NCI-H82 (cell line): Measurements from ENCODE around the gene MLXIP.
"Not testable (repeated sequence)": the region's sequence is repeated elsewhere in the genome, so short reads cannot be mapped to it uniquely, and the experiment has no call there.

Source experiments
- DNase-seq: peaks from one replicate; lab custom pipeline; 2025; lab: John Stamatoyannopoulos, UW

Gene MLXIP

GRCh38 chr12:122150127-122150681 lies 71.6 kb downstream of the MLXIP start:
- DNase-seq = peak; percentile 46

DNA sequence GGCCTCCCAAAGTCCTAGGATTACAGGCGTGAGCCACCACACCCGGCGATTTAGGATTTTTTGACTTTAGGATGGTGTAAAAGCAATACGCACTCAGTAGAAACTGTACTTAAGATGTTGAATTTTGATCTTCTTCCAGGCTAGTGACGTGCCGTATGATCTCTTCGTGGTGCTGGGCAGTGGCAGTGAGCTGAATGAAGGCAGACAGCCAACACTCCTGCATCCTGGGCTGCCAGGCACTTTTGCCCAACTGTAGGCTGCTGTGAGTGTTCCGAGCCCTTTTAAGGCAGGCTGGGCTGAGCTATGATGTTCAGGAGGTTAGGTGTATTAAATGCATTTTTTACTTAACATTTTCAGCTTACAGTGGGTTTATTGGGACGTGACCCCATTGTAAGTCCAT lies 74.2 kb downstream of the MLXIP start:
- no peak for DNase-seq

DNA sequence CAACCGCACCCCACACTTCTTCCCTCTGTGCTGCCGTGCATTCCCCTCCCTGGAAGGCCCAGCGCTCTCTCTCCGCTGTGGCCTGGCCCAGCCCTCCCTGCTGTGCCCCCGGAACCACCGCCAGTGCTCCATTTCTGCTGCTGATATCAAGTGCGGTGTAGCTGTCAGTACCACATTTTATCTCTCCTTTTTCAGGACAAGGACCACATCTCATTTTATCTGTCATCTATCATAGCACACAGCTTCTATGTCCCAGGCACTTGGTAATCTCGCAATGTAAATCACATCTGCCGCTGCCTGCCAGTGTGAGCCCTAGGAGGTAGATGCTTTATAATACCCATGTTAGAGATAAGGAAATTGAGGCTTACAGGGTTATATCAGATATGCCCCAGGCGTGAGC lies 77.1 kb downstream of the MLXIP start:
- DNase-seq = no peak

GRCh38 chr12:122158700-122159285 lies 80.2 kb downstream of the MLXIP start:
- DNase-seq = no peak

DNA sequence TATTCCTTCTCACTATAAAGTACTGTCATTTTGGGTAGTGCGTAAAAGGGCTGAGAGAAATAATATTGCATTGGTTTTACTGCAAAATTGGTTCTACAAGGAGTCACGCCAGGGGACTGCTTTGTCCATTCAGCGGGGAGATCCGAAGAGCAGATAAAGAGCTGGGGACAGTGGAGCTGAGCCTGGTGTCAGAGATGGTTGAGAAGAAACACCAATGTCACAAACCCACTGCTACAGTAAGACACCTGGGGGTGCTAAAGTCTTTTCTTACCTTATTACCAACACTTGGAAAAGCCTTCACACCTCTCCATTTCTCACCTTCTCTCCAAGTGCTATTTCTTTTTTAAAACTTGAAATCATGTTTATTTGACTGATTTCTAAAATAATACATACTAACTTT lies 81.3 kb downstream of the MLXIP start:
- peak; percentile 39 for DNase-seq

DNA sequence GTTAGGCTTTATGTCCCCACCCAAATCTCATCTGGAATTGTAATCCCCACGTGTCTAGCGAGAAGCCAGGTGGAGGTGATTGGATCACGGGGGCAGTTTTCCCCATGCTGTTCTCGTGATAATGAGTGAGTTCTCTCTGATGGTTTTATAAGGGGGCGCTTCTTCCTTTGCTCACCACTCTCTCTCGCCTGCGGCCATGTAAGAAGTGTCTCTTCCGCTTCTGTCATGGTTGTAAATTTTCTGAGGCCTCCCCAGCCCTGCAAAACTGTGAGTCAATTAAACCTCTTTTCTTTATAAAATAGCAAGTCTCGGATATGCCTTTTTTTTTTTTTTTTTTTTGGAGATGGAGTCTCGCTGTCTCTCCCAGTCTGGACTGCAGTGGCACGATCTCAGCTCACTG lies 82.2 kb downstream of the MLXIP start:
- DNase-seq = peak; percentile 29

DNA sequence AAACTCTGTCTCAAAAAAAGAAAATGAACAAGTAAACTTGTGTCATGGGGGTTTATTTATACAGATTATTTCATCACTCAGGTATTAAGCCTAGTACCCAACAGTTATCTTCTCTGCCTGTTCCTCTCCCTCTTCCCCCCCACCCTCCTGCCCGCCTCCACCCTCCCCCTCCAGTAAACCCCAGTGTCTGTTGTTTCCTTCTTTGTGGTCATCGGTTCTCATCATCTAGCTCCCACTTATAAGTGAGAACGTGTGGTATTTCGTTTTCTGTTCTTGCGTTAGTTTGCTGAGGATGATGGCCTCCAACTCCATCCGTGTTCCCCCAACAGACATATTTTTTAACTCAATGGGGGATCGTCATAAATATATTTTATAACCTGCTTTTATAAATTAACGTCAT lies 83.1 kb downstream of the MLXIP start:
- DNase-seq = no peak

- no peak for DNase-seq
These were observed 84.4 kb downstream of the MLXIP start for GRCh38 chr12:122162976-122163375.

GRCh38 chr12:122166422-122167349 lies 88.1 kb downstream of the MLXIP start:
- peak; percentile 96 for DNase-seq

GRCh38 chr12:122167356-122167925 lies 88.9 kb downstream of the MLXIP start:
- DNase-seq = no peak

DNA sequence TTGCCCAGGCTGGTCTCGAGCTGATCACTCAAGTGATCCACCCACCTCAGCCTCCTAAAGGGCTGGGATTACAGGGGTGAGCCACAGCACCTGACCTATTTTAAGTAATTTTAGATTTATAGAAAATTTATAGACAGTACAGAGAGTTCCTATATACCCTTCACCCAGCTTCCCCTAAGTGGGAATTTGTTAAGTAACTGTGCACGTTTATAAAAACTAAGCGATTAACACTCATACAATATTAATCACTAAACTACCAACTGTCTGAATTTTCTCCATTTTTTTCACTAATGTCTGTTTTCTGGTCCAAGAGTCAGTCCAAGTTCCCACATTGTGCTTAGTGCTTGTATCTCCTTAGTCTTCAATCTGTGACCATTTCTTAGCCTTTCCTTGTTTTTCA lies 89.9 kb downstream of the MLXIP start:
- no peak for DNase-seq

- no peak for DNase-seq
These were observed 92.8 kb downstream of the MLXIP start for GRCh38 chr12:122171399-122171798.

- no peak for DNase-seq
These were observed 93.8 kb downstream of the MLXIP start for GRCh38 chr12:122172262-122172939.

DNA sequence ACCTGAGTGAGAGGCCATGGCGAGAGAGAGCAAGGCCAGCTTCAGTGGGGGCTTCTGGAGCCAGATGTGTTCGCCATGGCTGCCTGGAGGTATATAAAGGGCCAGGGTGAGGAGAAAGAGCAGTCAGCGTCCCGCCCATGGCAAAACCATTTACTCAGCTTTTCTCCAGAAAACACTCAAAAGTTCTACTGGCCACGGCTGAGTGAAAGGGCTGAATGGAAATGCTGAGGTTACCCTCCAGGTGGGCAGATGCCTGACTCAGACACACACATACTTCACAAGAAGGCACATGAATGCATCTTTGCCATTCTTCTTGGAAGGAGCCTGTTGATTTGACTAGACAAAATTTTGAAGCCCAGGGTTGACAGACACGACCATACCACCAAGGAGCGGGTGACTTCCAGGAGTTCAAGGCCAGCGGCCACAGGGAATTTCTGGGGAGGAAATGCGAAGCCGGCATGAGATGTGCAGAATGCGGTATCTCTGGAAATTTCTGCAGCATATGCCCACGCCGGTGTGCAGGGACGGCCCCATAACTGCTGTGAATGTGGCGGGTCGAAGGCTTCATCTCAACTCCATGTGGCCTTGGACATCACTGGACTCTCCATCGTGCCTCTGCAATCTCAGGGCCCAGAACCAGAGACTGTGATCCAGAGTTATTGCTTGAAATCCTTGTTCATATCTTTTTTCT lies 95.7 kb downstream of the MLXIP start, which contains the start of gene IL31:
IL31 (minus strand) TSS at position 67 of the 691 bp plus-strand sequence; CDS start at position 18, 49 bp downstream.
- no peak for DNase-seq

GRCh38 chr12:122176473-122176872 lies 97.9 kb downstream of the MLXIP start:
- not testable (repeated sequence) for DNase-seq

- DNase-seq = peak; percentile 88
These were observed 104.5 kb downstream of the MLXIP start, which contains the start of gene LRRC43 for GRCh38 chr12:122182887-122183587. LRRC43 (plus strand) TSS chr12:122183123; CDS start chr12:122183145, 22 bp downstream.

DNA sequence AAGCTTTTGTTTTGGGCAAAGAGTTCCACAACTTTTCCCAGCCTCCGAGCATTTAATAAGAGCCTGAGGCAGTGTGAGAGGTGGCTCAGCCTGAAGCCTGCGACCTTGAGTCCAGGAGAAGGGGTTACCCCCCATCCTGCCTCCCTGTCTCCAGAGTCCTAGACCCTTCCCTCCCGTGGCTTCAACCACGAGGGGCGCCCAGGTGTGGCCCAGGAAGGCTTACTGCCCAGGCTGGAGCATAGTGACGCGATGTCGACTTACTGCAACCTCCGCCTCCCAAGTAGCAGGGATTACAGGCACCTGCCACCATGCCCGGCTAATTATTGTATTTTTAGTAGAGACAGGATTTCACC lies 105.0 kb downstream of the MLXIP start:
- peak; percentile 25 for DNase-seq

DNA sequence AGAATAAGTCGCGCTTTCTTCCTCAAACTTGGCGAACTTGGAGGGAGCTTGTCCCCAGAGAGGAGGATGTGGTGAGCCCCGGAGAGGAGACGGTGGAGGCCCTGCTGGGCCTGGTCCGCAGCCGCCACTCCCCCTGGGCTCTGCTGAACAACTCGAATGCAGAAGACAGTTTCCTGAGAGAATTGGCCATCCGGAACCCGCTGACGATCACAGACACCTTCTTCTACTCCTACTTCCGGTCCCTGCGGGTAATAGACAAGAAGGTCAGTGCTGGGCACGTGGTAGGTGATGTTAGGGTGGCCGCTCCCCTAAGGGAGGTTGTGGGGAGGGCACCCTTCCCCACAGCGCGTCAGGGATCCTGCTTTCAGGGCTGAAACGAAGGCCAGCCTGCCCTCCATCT lies 106.0 kb downstream of the MLXIP start:
- DNase-seq = no peak

DNA sequence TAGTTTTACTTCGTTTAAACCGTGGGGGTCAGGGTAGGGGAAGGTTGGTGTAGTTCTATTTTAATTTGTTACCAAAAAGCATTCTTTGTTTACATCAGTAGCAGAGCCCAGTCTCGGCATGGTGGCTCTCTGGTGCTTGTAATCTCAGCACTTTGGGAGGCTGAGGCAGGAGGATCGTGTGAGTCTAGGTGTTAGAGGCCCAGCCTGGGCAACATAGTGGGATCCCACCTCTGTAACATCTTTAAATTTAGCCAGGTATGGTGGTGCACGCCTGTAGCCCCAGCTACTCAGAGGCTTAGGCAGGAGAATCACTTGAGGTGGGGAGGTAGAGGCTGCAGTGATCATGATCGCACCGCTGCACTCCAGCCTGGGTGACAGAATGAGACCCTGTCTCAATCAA lies 106.5 kb downstream of the MLXIP start:
- DNase-seq = no peak

- DNase-seq = no peak
These were observed 107.0 kb downstream of the MLXIP start for GRCh38 chr12:122185494-122186082.
